ENCODE measurements around the gene F2.
"Not testable (repeated sequence)": the region's sequence is repeated elsewhere in the genome, so short reads cannot be mapped to it uniquely, and the experiment has no call there.

F2 gene

DNA sequence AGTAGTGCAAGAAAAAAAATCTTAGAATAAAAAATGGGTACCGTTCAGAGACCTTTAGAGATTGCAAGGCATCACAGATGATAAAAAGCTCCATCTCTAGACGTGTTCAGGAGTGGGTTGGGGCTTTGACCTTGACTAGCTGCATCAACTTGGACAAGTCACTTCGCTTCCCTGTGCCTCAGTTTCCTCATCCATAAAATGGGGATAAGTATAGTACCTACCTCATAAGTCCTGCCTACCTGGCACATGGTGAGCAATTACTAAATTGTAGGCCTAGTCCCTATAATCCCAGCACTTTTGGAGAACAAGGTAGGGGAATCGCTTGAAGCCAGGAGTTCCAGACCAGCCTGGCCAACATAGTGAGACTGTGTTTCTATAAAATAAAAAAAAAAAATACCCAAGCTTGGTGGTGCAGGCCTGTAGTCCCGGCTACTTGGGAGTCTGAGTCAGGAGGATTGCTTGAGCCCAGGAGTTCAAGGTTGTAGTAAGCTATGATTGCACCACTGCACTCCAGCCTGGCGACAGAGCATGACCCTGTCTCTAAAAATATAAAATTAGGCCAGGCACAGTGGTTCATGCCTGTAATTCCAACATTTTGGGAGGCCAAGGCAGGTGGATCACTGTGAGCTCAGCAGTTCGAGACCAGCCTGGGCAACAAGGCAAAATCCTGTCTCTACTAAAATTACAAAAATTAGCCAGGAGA, 6.0 kb upstream of the F2 start:
- DNase-seq = no peak

DNA sequence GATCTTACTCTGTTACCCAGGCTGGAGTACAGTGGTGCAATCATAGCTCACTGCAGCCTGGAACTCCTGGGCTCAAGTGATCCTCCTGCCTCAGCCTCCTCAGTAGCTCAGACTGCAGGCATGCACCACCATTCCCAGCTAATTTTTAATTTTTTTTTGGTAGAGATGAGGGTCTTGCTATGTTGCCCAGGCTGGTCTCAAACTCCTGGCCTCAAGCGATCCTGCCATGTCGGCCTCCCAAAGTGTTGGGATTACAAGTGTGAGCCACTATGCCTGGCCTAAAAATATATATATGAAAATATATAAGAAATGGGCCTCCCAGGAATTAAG, 1.2 kb upstream of the F2 start:
- DNase-seq = not testable (repeated sequence)

DNA sequence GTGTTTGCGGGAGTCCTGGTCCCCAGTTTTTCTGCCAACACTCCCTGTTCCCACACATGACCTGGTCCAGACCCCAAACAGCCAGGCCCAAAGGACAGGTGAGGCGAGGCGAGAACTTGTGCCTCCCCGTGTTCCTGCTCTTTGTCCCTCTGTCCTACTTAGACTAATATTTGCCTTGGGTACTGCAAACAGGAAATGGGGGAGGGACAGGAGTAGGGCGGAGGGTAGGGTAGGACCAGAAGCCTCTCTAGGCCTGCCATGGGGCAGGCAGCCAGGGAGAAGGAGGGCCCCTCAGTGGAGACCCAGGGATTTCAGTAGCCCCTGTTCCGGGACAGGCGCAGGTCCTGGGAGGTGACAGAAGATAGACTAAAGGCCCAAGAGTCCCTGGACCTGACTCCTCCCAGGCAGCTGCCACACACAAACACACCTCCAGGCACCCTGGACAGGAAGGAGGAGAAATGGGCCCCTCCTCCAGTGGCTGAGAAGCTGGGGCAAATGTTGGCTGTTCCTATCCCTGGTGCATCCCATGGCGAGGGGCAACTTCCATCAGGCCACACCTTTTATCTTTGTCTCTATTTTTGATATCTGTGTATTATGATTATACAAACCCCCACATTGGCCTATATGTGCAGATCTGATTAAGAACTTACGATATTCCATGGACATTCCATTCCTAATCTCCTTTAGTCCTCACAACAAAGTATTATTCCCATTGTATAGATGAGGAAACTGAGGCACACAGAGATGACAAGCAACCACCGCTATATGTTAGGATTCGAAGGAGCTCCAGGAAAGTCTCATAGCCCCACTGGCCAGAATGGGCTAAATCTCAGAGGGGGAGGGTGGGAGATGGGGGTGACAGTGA, 626 bp upstream of the F2 start:
- no peak for DNase-seq

DNA sequence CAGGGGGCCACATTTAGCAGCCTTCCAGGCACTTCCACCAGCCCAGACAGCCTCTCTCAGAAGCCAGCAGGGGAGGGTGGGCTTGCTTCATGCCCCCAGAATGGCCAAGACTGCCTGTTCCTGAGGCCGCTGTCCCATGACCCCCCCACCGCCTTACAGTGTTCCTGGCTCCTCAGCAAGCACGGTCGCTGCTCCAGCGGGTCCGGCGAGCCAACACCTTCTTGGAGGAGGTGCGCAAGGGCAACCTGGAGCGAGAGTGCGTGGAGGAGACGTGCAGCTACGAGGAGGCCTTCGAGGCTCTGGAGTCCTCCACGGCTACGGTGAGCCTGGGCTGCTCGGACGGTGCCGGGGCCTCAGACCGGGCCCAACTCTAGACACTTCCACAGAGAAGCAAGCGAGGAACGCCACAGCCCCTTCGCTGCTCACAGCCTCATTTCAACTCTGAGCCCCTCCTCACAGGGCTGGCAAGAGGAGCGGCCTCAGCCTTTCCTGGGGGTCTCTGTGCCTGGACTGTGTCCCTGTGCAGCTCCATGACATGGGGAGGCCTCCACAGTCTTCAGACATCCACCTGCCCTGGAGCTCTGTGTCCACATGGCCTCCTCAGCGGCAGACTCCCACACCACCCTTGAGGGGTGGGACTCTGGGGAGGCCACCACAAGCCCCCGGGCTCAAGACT, 668 bp downstream of the F2 start:
- DNase-seq = no peak

DNA sequence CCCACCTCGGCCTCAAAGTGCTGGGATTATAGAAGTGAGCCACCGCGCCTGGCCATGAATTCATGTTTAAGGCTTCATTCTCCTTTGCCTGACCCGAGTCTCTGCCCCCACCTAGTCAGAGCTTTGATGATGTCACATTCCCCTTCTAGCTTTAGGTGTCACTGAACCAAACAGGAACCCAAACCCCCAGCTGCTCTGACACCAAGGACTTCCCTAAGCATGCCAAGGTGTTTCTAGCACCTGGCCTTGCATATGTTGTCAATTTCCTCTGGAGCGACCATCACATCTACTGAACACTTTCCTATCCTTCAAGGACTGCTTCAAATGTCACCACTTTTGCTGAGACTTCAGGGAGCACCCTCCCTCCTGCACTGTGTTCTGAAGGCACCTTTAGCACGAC, 2.3 kb downstream of the F2 start:
- no peak for DNase-seq

DNA sequence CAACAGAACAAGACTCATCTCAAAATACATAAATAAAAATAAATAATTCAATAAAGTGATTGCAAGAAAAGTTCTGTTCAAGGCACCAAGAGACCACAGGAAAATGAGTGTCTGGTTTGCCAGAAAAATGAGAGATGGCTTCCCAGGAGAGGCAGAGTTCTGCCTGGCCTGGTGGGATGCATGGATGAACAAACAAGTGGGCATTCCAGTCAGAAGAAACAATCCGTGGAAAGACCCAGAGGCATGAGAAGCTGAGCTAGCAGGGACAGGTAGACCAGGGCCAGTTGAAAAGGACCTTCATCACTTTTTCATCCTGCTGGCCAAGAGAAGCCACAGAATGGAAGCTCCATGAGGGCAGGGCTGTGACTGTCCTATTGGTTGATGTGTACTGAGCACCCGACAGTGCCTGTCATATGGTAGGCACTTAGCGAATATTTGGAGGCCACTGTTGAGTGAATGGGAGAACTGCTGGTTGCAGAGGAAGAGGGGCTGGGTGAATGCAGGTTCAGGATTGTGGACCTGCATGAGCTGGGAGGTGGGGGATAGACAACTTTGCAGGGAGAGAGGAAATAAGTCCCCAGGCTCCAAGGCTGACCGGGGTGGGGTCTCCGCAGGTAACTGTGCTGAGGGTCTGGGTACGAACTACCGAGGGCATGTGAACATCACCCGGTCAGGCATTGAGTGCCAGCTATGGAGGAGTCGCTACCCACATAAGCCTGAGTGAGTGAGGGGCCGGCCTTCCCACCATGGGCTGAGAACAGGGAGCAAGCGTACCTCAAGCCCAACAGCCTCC, 3.7 kb downstream of the F2 start:
- no peak for DNase-seq

DNA sequence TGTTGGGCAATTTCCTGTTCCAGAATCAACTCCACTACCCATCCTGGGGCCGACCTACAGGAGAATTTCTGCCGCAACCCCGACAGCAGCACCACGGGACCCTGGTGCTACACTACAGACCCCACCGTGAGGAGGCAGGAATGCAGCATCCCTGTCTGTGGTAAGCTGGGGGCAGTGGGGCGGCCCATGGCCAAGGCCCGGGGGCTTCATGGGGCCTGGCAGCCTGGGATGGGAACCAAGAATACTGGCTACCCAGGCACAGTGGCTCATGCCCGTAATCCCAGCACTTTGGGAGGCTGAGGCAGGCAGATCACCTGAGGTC, 4.3 kb downstream of the F2 start:
- DNase-seq = no peak

DNA sequence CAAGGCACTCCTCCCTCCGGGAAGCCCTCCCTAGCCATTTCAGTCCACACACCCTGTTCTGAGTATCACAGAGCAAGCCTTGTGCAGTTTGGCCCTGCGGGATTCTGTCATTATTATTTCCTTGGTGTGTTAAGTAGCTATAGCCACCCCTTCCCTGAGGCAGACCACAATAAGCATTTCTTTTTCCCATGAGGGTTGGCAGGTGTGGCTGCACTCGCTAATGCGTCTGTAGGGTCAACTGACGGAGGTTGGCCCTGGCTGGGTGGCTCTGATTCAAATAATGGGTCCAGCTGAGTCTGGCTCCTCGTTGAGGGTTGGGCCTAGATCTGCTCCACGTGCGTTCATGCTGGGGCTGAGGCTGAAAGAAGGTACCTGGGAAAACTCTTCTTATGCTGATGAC, 5.1 kb downstream of the F2 start:
- no peak for DNase-seq

DNA sequence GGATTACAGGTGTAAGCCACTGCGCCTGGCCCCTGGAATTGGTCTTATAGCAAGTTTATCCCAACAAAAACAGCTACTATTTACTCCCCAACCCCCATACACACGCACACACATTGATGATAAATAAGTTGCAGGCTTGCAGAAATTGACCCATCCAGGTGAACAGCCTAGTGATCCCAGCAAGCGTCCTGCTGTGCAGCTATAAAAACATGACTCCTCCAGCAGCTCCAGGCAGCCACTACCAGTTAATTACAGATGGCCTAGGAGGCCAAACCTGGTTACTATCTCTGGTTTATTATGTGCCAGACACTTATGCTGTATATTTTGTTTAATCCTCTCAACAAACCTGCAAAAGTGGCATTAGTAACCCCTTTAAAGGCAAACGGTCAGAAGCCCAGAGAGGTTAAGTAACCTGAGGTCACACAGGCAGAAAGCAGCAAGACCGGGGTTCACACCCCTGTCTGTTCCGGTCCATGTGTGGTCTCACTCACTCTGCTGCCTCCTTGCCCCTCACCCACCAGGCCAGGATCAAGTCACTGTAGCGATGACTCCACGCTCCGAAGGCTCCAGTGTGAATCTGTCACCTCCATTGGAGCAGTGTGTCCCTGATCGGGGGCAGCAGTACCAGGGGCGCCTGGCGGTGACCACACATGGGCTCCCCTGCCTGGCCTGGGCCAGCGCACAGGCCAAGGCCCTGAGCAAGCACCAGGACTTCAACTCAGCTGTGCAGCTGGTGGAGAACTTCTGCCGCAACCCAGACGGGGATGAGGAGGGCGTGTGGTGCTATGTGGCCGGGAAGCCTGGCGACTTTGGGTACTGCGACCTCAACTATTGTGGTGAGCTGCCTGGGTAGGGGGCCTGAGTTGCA, 6.6 kb downstream of the F2 start:
- DNase-seq = no peak

DNA sequence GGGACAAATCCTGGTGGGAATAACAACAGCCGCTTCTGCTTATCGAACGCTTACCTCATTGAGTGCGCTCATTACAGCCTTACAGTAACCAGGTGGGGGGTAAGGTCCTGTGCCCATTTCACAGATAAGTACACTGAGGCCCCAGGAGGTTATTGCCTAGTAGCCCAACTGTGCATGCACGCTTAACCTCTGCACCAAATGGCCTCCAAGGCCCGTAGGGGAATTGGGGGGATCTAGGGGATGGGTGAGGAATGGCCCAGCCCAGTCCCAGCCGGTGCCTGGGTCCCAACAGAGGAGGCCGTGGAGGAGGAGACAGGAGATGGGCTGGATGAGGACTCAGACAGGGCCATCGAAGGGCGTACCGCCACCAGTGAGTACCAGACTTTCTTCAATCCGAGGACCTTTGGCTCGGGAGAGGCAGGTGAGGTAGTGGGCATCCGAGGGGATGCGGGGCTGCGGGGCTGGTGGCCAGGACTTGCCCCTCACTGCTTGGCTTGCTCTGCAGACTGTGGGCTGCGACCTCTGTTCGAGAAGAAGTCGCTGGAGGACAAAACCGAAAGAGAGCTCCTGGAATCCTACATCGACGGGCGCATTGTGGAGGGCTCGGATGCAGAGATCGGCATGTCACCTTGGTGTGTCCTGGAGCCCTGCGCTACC, 7.3 kb downstream of the F2 start:
- no peak for DNase-seq

DNA sequence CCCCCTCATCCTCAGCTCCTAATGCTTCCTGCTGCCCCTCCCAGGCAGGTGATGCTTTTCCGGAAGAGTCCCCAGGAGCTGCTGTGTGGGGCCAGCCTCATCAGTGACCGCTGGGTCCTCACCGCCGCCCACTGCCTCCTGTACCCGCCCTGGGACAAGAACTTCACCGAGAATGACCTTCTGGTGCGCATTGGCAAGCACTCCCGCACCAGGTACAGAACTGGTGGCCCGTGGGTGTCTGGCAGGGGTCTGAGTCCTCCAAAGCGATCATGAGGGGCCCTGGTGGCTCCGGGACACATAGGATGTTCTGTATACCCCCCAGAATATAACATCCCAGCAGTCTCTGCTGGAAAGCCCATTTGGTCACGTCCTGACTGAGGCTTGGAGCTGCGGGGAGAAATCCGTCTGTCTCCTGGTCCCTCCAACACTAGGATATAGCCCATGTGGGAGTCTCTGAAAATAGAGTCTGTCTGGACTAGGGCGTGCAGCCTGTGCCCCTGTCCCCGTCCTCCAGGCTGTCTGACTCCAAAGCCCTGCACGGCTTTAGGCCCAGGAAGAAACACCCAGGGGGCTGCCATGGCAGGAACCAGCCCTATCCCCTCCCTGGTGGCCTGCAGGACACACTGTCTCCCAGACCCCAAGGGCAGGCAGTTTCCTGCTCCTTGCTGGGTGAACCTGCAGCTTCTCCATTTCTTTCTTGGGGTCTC, 9.1 kb downstream of the F2 start:
- DNase-seq = no peak

DNA sequence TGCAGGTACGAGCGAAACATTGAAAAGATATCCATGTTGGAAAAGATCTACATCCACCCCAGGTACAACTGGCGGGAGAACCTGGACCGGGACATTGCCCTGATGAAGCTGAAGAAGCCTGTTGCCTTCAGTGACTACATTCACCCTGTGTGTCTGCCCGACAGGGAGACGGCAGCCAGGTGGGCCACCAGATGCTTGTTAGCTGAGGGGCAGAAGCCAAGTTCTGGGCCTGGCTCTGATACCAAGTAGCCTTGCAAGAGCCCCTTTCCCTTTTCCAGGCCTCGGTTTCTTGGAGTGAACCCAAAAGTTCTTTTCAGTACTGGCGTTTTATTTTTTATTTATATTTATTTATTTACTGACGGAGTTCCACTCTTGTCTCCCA, 9.6 kb downstream of the F2 start:
- no peak for DNase-seq

DNA sequence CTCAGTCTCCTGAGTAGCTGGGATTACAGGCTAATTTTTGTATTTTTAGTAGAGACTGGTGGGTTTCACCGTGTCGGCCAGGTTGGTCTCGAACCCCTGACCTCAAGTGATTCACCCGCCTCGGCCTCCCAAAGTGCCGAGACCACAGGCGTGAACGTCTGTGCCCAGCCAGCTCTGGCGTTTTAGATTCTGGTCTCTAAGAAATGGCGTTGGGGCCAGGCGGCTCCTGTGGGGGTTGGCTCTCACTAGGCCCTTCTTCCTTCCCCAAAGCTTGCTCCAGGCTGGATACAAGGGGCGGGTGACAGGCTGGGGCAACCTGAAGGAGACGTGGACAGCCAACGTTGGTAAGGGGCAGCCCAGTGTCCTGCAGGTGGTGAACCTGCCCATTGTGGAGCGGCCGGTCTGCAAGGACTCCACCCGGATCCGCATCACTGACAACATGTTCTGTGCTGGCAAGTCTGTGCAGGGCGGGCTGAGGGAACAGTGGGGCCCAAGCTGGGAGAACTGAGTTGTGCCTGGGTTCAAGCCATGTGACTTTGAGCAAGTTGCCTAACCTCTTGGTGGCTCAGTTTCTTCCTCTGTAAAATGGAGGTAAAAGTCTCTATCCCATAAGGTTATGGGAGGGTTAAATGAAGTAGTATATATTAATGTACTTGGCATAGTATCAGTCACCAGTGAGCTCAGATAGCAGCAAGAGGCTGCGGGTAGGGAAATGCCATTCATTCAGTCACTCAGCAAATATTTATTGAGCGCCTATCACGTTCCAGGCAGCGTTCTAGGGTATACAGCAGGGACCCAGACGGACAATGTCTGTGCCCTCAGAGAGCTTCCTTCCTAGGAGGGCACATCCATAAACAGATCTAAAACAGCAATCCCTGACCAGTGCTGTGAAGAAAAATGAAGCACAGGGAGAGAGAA, 10.4 kb downstream of the F2 start:
- DNase-seq = no peak

DNA sequence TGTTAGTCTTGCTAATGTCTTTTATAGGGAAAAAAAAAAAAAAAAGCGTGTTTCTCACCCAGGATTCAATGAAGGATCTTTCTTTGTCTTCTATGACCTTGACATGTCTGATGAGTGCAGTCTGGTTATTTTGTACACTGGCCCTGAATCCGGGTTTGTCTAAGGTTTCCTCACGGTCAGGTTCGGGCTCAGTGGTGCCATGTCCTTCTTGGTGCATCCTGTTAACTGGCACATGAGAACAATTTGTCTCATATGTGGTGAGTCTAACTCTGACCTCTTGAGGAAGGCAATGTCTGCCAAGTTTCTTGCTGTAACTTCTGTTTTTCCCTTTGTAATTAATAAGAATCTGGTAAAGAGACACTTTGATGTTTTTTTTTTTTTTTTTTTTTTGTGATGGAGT, 12.5 kb downstream of the F2 start:
- no peak for DNase-seq

DNA sequence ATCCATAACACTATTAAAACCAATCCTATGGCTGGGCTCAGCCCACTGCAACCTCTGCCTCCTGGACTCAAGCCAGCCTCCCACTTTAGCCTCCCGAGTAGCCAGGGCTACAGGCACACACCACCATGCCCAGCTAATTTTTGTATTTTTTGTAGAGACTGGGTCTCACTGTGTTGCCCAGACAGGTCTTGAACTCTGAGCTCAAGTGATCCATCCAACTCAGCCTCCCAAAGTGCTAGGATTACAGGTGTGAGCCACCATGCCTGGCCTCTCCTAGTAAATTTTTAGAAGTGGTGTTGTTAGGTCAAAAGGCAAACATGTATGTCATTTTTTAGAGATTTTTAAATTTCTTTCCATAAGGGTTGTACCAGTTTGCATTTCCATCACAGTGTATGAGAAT, 14.2 kb downstream of the F2 start:
- DNase-seq = no peak

DNA sequence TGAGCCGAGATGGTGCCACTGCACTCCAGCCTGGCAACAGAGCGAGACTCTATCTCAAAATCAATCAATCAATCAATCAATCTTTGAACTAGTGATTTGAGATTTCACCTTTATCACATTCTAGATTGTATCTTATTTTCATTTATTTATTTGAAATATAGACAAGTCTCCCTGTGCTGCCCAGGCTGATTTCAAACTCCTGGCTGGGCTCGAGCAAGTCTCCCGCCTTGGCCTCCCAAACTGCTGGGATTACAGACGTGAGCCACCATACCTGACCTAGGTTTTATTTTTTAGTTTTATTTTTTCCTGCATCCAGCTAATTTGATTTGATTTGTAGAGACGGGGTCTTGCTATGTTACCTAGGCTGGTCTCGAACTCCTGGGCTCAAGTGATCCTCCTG, 17.1 kb downstream of the F2 start:
- DNase-seq = no peak

DNA sequence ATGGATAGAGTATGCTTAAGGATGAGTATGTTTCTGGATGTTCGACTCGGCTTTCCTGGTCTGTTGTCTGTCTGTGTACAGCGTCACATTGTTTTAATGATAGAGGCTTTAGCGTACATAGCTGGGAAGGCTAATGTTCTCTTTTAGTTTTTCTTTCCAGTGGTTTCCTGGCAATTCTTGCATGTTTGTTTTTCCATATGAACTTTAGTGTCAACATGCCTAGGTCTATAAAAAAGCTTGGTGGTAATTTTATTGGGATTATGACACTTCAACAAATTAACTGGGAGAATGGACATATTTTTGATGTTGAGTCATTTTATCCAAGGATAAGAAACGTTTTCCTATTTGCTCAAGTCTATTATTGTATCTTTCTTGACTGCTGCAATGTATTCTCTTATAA, 17.6 kb downstream of the F2 start:
- DNase-seq = no peak

DNA sequence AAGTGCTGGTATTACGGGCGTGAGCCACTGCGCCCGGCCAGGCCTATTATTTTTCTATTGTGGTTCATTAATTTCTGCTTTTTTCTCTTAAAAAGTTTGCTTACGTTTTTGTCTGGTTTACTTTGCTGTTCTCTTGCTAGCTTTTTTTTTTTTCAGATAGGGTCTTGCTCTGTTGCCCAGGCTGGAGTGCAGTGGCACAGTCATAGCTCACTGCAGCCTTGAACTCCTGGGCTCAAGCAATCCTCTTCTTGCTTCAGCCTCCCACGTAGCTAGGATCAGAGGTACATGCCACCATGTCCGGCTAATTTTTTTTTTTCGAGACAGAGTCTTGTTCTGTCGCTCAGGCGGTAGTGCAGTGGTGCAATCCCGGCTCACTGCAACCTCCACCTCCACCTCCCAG, 18.7 kb downstream of the F2 start:
- no peak for DNase-seq

DNA sequence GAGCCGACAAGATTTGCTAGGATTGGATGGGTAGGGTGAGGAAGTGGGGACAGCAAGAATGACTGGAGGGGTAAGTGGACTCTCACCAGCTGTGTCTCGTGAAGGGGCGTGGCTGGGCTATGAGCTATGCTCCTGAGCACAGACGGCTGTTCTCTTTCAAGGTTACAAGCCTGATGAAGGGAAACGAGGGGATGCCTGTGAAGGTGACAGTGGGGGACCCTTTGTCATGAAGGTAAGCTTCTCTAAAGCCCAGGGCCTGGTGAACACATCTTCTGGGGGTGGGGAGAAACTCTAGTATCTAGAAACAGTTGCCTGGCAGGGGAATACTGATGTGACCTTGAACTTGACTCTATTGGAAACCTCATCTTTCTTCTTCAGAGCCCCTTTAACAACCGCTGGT, 19.9 kb downstream of the F2 start:
- no peak for DNase-seq

Data from hypothalamus (tissue), 51 donors.